MM.1S (cell line): ENCODE results near the gene EXOSC10.

Source experiments
- EZH2 ChIP-seq: fragments of 300-600 bp; sonication (generic); optimal IDR thresholded peaks from 2 replicates; pipeline ENCODE3; 2017; ENCODE audit warnings: low read depth, mild to moderate bottlenecking, antibody characterized with exemption, low read length, mixed read lengths
- EZH2phosphoT487 ChIP-seq: fragments of 300-600 bp; sonication (generic); IDR thresholded peaks from 2 replicates; pipeline ENCODE4 v1.6.1; 2018; ENCODE audit warnings: antibody characterized with exemption, low read length
- TF ChIP-seq, protein P1 (sequence below): fragments of 300-600 bp; sonication (generic); IDR thresholded peaks from 2 replicates; pipeline ENCODE4 v1.5.1; 2016; ENCODE audit warnings: antibody characterized with exemption, low read length, mixed read lengths

DNA sequence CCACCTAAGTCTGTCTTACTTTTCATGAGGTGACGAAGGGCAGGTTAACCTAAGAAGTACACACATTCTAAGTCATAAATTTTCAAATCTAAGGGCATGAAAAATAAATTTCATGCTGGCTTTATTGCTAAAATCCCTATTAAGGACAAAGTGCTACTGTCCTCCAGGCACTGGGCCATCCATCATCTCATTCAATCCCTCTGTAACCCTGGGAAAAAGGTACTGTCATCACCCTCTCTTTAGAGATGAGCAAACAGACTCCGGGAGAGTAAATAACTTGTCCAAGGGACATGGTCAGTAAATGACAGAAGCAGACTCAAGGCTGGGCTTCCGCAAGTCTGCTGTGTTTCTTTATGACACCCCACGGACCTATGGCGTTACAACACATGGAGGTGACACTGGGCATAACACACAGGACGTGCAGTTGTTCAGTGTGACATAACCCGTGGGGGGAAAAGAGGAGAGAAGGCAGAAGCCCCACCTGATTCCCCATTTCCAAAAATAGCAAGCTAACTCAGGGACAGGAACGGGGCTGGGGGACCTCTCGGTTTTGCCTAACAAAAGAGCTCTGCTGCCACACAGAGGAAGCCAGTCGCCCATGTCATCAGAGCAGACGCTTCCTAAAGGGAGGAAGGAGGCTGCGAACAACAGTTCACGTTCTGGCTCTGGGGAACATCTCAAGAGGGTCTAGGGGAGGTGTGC, 27.3 kb downstream of the EXOSC10 start:
- TF ChIP-seq, protein P1, sequence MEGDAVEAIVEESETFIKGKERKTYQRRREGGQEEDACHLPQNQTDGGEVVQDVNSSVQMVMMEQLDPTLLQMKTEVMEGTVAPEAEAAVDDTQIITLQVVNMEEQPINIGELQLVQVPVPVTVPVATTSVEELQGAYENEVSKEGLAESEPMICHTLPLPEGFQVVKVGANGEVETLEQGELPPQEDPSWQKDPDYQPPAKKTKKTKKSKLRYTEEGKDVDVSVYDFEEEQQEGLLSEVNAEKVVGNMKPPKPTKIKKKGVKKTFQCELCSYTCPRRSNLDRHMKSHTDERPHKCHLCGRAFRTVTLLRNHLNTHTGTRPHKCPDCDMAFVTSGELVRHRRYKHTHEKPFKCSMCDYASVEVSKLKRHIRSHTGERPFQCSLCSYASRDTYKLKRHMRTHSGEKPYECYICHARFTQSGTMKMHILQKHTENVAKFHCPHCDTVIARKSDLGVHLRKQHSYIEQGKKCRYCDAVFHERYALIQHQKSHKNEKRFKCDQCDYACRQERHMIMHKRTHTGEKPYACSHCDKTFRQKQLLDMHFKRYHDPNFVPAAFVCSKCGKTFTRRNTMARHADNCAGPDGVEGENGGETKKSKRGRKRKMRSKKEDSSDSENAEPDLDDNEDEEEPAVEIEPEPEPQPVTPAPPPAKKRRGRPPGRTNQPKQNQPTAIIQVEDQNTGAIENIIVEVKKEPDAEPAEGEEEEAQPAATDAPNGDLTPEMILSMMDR = no peak
- no peak for TF ChIP-seq EZH2
- no peak for TF ChIP-seq EZH2phosphoT487
